NOMO-1 treated with DMSO at 0.1 percent for 48 hours (cell line): ENCODE results near the gene FADS6.
"Not testable (repeated sequence)": the region's sequence is repeated elsewhere in the genome, so short reads cannot be mapped to it uniquely, and the experiment has no call there.

ENCODE experiments used
- DNase-seq: peaks from one replicate; lab custom pipeline; 2025; ENCODE audit not compliant: unreplicated experiment; lab: John Stamatoyannopoulos, UW

Gene FADS6

GRCh38 chr17:74870028-74870427 lies 23.4 kb downstream of the FADS6 start:
- DNase-seq, result not testable (repeated sequence)

- DNase-seq, result no peak
Measured at GRCh38 chr17:74868908-74869255, 24.6 kb downstream of the FADS6 start.

GRCh38 chr17:74868251-74868907 lies 25.1 kb downstream of the FADS6 start:
- DNase-seq, result no peak

GRCh38 chr17:74866198-74866835 lies 27.1 kb downstream of the FADS6 start:
- no peak for DNase-seq

GRCh38 chr17:74865504-74866197 lies 27.8 kb downstream of the FADS6 start:
- DNase-seq, result no peak

- peak; percentile 34 for DNase-seq
Measured at GRCh38 chr17:74864866-74865395, 28.5 kb downstream of the FADS6 start.

- no peak for DNase-seq
Measured at GRCh38 chr17:74864297-74864865, 29.1 kb downstream of the FADS6 start.

- no peak for DNase-seq
Measured at GRCh38 chr17:74863420-74864296, 29.8 kb downstream of the FADS6 start.

GRCh38 chr17:74862919-74863318 lies 30.5 kb downstream of the FADS6 start:
- no peak for DNase-seq

- peak; percentile 41 for DNase-seq
Measured at GRCh38 chr17:74862108-74862901, 31.1 kb downstream of the FADS6 start.

- no peak for DNase-seq
Measured at GRCh38 chr17:74861662-74862107, 31.7 kb downstream of the FADS6 start.

GRCh38 chr17:74860872-74861661 lies 32.4 kb downstream of the FADS6 start:
- DNase-seq, result no peak

- no peak for DNase-seq
Measured at GRCh38 chr17:74860229-74860871, 33.1 kb downstream of the FADS6 start.

- no peak for DNase-seq
Measured at GRCh38 chr17:74859459-74860228, 33.8 kb downstream of the FADS6 start, which contains the start of gene GRIN2C. GRIN2C (minus strand) TSS chr17:74859885; CDS start chr17:74855092, 4,793 bp downstream.

- no peak for DNase-seq
Measured at GRCh38 chr17:74858672-74859458, 34.6 kb downstream of the FADS6 start.

- no peak for DNase-seq
Measured at GRCh38 chr17:74857191-74857590, 36.2 kb downstream of the FADS6 start.

GRCh38 chr17:74856112-74856511 lies 37.3 kb downstream of the FADS6 start:
- DNase-seq, result no peak
